GM19463 (cell line): ENCODE results near the gene ZNF277.
"Not testable (repeated sequence)": the region's sequence is repeated elsewhere in the genome, so short reads cannot be mapped to it uniquely, and the experiment has no call there.

ENCODE experiments used
- ATAC-seq: cut with Tn5 transposase; IDR thresholded peaks from one replicate; pipeline ENCODE4 v1.9.1; 2021; ENCODE audit warnings: mild to moderate bottlenecking, moderate library complexity; ENCODE audit not compliant: unreplicated experiment

ZNF277 gene

GRCh38 chr7:112286250-112287086 is 80.0 kb downstream of the ZNF277 start:
- ATAC-seq: peak; percentile 48

GRCh38 chr7:112288301-112288700 is 81.8 kb downstream of the ZNF277 start:
- ATAC-seq: no peak

DNA sequence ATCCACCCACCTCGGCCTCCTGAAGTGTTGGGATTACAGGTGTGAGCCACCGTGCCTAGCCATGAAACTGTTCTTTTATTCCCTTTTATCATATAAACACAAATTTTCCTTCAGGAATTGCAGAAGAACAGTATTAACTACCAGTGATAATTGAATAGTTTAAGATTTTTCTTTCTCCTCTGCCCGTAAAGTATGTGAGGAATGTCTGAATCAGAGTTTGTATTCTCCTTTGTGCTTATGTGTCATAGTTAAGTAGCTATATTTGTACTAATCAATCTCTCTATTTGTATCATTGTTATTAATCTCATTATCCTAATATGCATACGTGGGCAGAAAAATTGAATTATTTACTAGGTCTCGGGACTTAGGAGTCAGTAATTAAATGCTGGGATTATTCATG is 83.6 kb downstream of the ZNF277 start:
- ATAC-seq: no peak

DNA sequence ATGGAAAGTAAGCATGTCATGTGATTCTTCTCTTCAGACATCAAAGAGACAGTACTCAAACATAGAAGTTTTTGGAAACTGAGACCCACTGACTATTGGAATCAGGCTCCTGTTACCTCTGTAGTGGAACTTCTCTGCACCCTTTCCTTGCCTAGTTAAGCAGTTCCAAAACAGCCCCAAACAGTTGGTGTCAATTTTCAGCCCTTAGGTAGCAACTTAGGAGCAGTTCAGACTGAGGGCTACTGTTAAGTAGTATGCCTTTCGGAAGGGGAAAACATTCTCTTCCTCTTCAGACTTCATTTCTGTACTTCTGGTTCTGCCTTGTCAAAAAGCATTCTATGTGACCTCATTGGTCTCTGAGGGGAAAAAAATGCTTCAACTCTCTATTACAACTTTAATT is 85.7 kb downstream of the ZNF277 start:
- no peak for ATAC-seq

- ATAC-seq: no peak
Measured at GRCh38 chr7:112293416-112293815, 86.9 kb downstream of the ZNF277 start.

- no peak for ATAC-seq
Measured at GRCh38 chr7:112296432-112296831, 89.9 kb downstream of the ZNF277 start.

DNA sequence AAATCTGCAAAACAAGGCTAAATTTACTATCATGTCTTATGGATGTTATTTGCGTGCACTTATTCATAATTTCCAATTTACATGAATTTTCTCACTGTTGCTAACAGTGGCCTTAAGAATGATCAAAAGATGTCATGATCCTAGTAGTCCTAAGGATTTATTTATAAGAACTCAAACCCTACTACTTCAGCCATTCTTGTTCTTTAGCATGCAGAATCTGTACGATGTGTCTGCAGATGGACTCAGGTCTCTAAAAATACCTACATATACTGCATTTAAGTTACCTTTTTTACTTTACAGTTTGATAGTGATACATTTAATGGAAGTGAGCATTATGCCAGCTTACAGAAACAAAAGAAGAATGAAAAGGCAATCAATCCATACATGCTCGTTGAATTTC is 91.2 kb downstream of the ZNF277 start:
- ATAC-seq: no peak

GRCh38 chr7:112298543-112299100 is 92.1 kb downstream of the ZNF277 start:
- no peak for ATAC-seq

GRCh38 chr7:112300072-112300471 is 93.6 kb downstream of the ZNF277 start:
- ATAC-seq: no peak

GRCh38 chr7:112300831-112301407 is 94.4 kb downstream of the ZNF277 start:
- no peak for ATAC-seq

DNA sequence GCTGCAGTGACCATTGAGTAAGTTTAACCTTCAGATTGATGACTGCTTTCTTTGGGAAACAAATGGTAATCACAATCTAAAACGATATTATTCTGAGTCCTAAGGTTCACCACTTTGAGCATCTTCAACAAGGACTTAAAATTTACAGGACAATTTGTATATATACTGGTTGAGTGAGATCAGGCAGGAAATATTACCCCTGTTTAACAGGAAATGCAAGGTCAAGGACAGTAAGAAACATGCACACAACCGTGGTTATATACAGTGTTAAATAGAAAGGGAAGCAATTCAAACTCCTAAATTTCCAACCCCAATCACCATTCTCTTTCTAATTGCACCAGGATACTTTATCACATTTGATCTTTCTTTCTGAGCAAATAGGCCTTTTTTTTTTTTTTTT is 96.1 kb downstream of the ZNF277 start:
- ATAC-seq: no peak

DNA sequence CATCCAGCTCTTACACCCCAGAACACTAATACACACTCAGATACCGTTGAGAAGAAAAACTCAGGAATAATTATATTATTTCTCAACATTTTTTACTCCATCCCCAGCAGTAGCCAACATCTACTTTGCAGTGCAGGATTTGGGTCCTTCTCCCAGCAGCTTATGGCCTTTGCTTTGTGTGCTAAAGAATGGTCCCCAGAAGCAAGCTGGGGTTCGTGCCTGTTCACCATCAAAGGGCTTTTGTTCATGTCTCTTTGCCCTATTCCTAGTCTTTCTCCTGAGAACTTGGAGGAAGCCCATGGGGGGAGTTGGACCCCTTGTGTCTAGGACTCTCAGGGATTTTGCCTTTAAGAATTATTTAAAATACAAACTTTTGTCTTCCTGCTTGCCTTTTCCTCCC is 100.4 kb downstream of the ZNF277 start:
- no peak for ATAC-seq

DNA sequence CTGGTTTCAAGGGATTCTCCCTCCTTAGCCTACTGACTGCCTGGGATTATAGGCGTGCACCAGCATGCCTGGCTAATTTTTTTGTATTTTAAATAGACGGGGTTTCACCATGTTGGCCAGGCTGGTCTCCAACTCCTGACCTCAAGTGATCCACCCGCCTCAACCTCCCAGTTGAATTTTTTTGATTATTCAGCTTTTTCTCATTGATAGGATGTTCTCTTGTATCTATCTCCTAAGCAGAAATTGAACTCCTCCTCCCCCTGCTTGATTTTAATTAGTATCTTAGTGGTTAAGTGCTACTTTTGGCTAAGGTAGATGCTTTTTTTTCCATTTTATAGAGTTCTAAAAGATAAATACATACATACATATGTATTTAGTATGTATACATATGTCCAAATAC is 101.0 kb downstream of the ZNF277 start:
- no peak for ATAC-seq

DNA sequence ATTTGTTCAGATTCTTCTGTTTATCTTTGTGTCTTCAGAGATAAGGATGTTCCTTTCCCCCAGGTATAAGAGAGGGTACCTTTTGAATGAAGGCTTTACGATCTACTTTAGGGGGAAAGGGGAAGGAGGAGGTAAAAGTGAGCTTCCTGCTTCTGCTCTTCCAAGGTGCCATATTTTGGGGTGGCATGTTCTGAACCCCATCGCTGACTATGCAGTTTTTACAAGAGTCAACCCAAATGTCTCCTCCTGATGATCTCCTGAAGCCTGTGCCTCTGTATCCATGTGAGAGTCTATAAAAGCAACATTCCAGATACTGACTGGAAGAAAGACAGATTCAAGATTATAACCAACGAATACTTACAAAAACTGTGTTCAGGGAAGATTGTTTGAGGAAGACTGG is 102.5 kb downstream of the ZNF277 start:
- ATAC-seq: no peak

GRCh38 chr7:112316803-112317202 is 110.3 kb downstream of the ZNF277 start:
- not testable (repeated sequence) for ATAC-seq

DNA sequence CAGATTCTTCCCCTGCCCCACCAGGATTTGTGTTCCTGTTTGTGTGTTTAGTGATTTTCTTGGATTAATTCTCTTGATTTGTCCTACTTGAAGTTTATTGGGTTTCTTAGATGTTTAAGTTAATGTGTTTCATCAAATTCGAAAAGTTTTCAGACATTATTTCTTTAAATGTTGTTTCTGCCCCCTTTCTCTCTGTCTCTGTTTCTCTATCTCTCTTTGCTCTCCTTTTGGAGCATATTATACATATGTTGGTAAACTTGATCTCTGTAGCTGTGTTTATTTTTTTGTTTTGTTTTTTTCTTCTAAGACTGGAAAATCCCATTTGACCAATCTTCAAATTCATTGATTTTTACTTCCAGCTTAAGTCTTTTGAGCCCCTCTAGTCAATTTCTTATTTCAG is 115.6 kb downstream of the ZNF277 start:
- no peak for ATAC-seq

GRCh38 chr7:112327566-112327965 is 121.1 kb downstream of the ZNF277 start:
- no peak for ATAC-seq

- peak; percentile 75 for ATAC-seq
Measured at GRCh38 chr7:112331492-112331891, 125.0 kb downstream of the ZNF277 start.

GRCh38 chr7:112334366-112334765 is 127.9 kb downstream of the ZNF277 start:
- no peak for ATAC-seq

- no peak for ATAC-seq
Measured at GRCh38 chr7:112336261-112336660, 129.8 kb downstream of the ZNF277 start.

DNA sequence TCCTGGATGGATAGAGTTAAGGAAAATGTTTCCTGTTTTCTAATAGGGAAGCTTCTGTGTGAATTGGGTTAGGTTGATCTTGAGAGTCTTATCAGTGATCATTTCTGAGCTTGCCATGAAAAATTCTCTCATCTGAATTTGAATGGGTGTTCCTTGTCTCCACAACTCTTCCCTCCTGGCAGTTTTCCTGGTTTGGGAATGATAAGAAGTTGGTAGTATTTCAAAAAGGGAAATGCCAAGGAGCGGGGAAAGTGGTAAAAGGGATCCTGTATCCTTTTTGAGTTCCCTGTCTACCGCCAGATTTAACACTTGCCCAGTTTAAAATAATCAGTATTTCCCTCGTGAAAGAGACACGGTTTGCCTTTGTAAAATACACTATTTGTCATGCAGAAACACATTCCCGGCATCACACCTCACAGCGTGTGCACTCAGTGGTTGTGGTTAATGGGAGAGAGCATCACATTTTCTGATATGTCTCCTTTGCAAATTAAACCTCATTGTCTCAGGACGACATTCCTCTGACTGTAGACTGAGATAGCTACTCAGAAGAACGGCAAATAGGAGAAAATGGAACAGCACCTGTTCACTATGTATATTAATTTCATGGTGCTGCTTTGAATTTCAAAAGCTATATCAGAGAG is 130.6 kb downstream of the ZNF277 start:
- no peak for ATAC-seq

DNA sequence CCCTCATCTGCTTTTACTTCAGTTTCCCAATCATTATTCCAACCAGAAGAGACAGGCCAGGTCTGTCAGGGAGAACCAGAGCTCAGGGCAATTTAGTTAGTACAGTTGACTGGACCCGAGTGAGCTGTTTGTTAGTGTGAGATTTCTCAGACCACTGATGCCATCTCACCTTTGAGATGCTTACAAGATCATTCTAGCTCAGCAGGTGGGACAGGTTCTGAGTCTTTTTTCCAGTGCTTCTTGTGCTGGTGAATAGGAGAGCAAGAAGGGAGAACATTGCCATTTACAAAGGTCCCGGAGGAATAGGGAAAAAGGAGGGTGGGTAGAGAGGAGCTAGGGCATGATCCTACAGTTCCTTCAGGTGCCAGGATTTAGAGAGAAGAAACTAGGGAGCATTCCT is 131.4 kb downstream of the ZNF277 start:
- no peak for ATAC-seq
